WTC11 (cell line): ENCODE measurements around the gene LCN10. TPM values are rescaled to one million over a fixed set of nuclear protein-coding genes. Genes with fewer than 3 reads are reported as not detected.

Experiments
- AFF4 ChIP-seq: sonication (generic); formaldehyde crosslinking; IDR thresholded peaks from 2 replicates; pipeline ENCODE4 v1.8.1; 2023; ENCODE audit warnings: mild to moderate bottlenecking, missing genetic modification reagents, borderline replicate concordance
- CREB1 ChIP-seq: sonication (generic); formaldehyde crosslinking; IDR thresholded peaks from 2 replicates; pipeline ENCODE4 v1.8.0; 2023; ENCODE audit warnings: mild to moderate bottlenecking, missing genetic modification reagents
- CTCF ChIP-seq: fragments of 200-600 bp; IDR thresholded peaks from 2 replicates; pipeline ENCODE4 v1.8.0; 2022; ENCODE audit warnings: antibody characterized with exemption
- E2F1 ChIP-seq: sonication (generic); formaldehyde crosslinking; IDR thresholded peaks from 2 replicates; pipeline ENCODE4 v1.8.0; 2022; ENCODE audit warnings: mild to moderate bottlenecking, missing genetic modification reagents
- ETV6 ChIP-seq: sonication (generic); formaldehyde crosslinking; IDR thresholded peaks from 2 replicates; pipeline ENCODE4 v1.8.1; 2022; ENCODE audit warnings: mild to moderate bottlenecking, missing genetic modification reagents
- GABPB1 ChIP-seq: sonication (generic); formaldehyde crosslinking; IDR thresholded peaks from 2 replicates; pipeline ENCODE4 v1.8.1; 2023; ENCODE audit warnings: mild to moderate bottlenecking, missing genetic modification reagents
- GRHL2 ChIP-seq: fragments of 250-450 bp; sonication (Bioruptor Pico); IDR thresholded peaks from 2 replicates; pipeline ENCODE4 v1.8.0; 2022; ENCODE audit warnings: mild to moderate bottlenecking, moderate library complexity; ENCODE audit not compliant: insufficient replicate concordance, severe bottlenecking
- GTF2I ChIP-seq: fragments of 250-450 bp; sonication (Bioruptor Pico); conservative IDR thresholded peaks from 2 replicates; pipeline ENCODE4 v1.4.0; 2021; ENCODE audit warnings: mild to moderate bottlenecking
- HMGA2 ChIP-seq: fragments of 250-450 bp; sonication (Bioruptor Pico); IDR thresholded peaks from 2 replicates; pipeline ENCODE4 v1.4.0; 2021; ENCODE audit warnings: mild to moderate bottlenecking, moderate library complexity
- JAZF1 ChIP-seq: fragments of 250-450 bp; sonication (Bioruptor Pico); IDR thresholded peaks from 2 replicates; pipeline ENCODE4 v1.9.0; 2021; ENCODE audit warnings: moderate library complexity, mild to moderate bottlenecking, inconsistent platforms
- JUN ChIP-seq: sonication (generic); formaldehyde crosslinking; IDR thresholded peaks from 2 replicates; pipeline ENCODE4 v1.8.0; 2023; ENCODE audit warnings: mild to moderate bottlenecking, missing genetic modification reagents
- KAT7 ChIP-seq: sonication (generic); formaldehyde crosslinking; IDR thresholded peaks from 2 replicates; pipeline ENCODE4 v1.8.1; 2023; ENCODE audit warnings: missing genetic modification reagents, mild to moderate bottlenecking, borderline replicate concordance
- MLX ChIP-seq: sonication (generic); formaldehyde crosslinking; IDR thresholded peaks from 2 replicates; pipeline ENCODE4 v1.8.1; 2023; ENCODE audit warnings: mild to moderate bottlenecking, missing genetic modification reagents, moderate library complexity
- MYBL2 ChIP-seq: sonication (generic); formaldehyde crosslinking; IDR thresholded peaks from 2 replicates; pipeline ENCODE4 v1.8.1; 2023; ENCODE audit warnings: mild to moderate bottlenecking, moderate library complexity, missing genetic modification reagents
- NR2C2 ChIP-seq: sonication (generic); formaldehyde crosslinking; IDR thresholded peaks from 2 replicates; pipeline ENCODE4 v1.8.0; 2022; ENCODE audit warnings: mild to moderate bottlenecking, missing genetic modification reagents
- OVOL2 ChIP-seq: fragments of 250-450 bp; sonication (Bioruptor Pico); IDR thresholded peaks from 2 replicates; pipeline ENCODE4 v1.9.0; 2021; ENCODE audit warnings: mild to moderate bottlenecking, borderline replicate concordance
- PREB ChIP-seq: sonication (generic); formaldehyde crosslinking; IDR thresholded peaks from 2 replicates; pipeline ENCODE4 v1.8.1; 2022; ENCODE audit warnings: mild to moderate bottlenecking, missing genetic modification reagents, moderate library complexity, borderline replicate concordance
- SP1 ChIP-seq: sonication (generic); formaldehyde crosslinking; conservative IDR thresholded peaks from 2 replicates; pipeline ENCODE4 v1.8.1; 2022; ENCODE audit warnings: missing genetic modification reagents
- TEAD1 ChIP-seq: sonication (generic); formaldehyde crosslinking; IDR thresholded peaks from 2 replicates; pipeline ENCODE4 v1.8.0; 2022; ENCODE audit warnings: mild to moderate bottlenecking, missing genetic modification reagents
- TP53 ChIP-seq: sonication (generic); formaldehyde crosslinking; IDR thresholded peaks from 2 replicates; pipeline ENCODE4 v1.8.1; 2023; ENCODE audit warnings: mild to moderate bottlenecking, missing genetic modification reagents
- USF2 ChIP-seq: sonication (generic); formaldehyde crosslinking; IDR thresholded peaks from 2 replicates; pipeline ENCODE4 v1.8.1; 2023; ENCODE audit warnings: mild to moderate bottlenecking, missing genetic modification reagents, moderate library complexity
- ZNF121 ChIP-seq: sonication (generic); formaldehyde crosslinking; IDR thresholded peaks from 2 replicates; pipeline ENCODE4 v1.8.0; 2023; ENCODE audit warnings: missing genetic modification reagents
- ZNF232 ChIP-seq: sonication (generic); formaldehyde crosslinking; IDR thresholded peaks from 2 replicates; pipeline ENCODE4 v1.8.0; 2022; ENCODE audit warnings: mild to moderate bottlenecking, missing genetic modification reagents
- ZNF281 ChIP-seq: sonication (generic); formaldehyde crosslinking; IDR thresholded peaks from 2 replicates; pipeline ENCODE4 v1.8.0; 2023; ENCODE audit warnings: mild to moderate bottlenecking, missing genetic modification reagents
- ZNF317 ChIP-seq: sonication (generic); formaldehyde crosslinking; IDR thresholded peaks from 2 replicates; pipeline ENCODE4 v1.8.1; 2023; ENCODE audit warnings: low read depth, mild to moderate bottlenecking, moderate library complexity, missing genetic modification reagents, borderline replicate concordance
- ZNF396 ChIP-seq: fragments of 250-450 bp; sonication (Bioruptor Pico); IDR thresholded peaks from 2 replicates; pipeline ENCODE4 v1.8.0; 2021; ENCODE audit warnings: mild to moderate bottlenecking, moderate library complexity, borderline replicate concordance
- total RNA-seq: library from RNA; stranded (reverse); gene quantifications from 3 replicates; pipeline ENCODE4 v1.2.3, GENCODE V29; 2021

The LCN10 gene
- total RNA-seq, 1 experiment from 2014 or later = 2.4 TPM

GRCh38 chr9:136728080-136728547 lies 14.6 kb downstream of the LCN10 start (continued):
- TF ChIP-seq TP53 (CRISPR knock-in tag) (no peak), AFF4 (CRISPR knock-in tag) (no peak), PREB (CRISPR knock-in tag) (no peak; the same call in 1 of the 2 replicates), GRHL2 (no peak), ZNF281 (CRISPR knock-in tag) (peak; percentile 30; the same call in 1 of the 2 replicates), JUN (CRISPR knock-in tag) (peak; percentile 63), OVOL2 (no peak; the same call in 1 of the 2 replicates), TEAD1 (peak; percentile 83), MLX (no peak), KAT7 (CRISPR knock-in tag) (no peak), ZNF317 (CRISPR knock-in tag) (no peak), HMGA2 (CRISPR knock-in tag) (no peak), ZNF396 (CRISPR knock-in tag) (no peak), JAZF1 (no peak), CTCF (peak; percentile 84), ZNF232 (CRISPR knock-in tag) (no peak), ZNF121 (no peak), ETV6 (peak; percentile 70), E2F1 (CRISPR knock-in tag) (no peak), GTF2I (CRISPR knock-in tag) (no peak), NR2C2 (CRISPR knock-in tag) (no peak), USF2 (peak; percentile 67), SP1 (CRISPR knock-in tag) (peak; percentile 96), CREB1 (no peak; the same call in 1 of the 2 replicates), MYBL2 (CRISPR knock-in tag) (no peak; the same call in 1 of the 2 replicates), GABPB1 (peak; percentile 71; the same call in 1 of the 2 replicates)
